ENCODE measurements around the gene NR3C2. TPM values are rescaled to one million over a fixed set of nuclear protein-coding genes. Genes with fewer than 3 reads are reported as not detected.

NR3C2 gene
- polyA plus RNA-seq, 1 experiment, result 0.14 TPM

DNA sequence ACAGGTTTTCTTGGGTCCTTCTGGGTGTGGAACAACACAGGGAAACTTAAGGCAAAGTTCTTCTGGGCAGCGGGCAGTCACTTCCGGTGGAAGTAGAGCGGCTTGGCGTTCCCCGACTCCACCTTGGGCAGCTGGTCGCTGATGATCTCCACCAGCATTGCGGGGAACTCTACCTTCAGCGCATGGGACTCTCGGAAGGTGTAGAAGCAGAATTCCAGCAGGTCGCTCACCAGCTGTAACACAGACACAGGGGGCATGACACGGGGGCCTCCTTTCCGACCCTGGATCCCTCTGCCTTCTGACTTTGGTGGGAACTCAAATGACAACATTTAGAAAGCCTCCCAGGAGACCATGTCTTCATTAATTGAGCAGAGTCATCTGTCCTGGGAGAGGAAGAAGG lies 360.9 kb downstream of the NR3C2 start:
- H3K9me3 ChIP-seq (ENCODE audit: control insufficient read depth, insufficient read depth, low read length), result peaks cover 23% of the 10 kb centered on the region
- no peak for DNase-seq (ENCODE audit: low read depth, low spot score)
- POLR2A ChIA-PET, result no interaction called here
- no peak overlapping the region for H3K4me3 ChIP-seq (ENCODE audit: low read depth, low read length)
- H3K27me3 ChIP-seq (ENCODE audit: control insufficient read depth, insufficient read depth, low read length), result no peaks in the 10 kb centered on the region
- H3K27ac ChIP-seq (ENCODE audit: low read depth, low read length), result no peak overlapping the region
- CTCF ChIA-PET, result no interaction called here
- TF ChIP-seq, protein P1, sequence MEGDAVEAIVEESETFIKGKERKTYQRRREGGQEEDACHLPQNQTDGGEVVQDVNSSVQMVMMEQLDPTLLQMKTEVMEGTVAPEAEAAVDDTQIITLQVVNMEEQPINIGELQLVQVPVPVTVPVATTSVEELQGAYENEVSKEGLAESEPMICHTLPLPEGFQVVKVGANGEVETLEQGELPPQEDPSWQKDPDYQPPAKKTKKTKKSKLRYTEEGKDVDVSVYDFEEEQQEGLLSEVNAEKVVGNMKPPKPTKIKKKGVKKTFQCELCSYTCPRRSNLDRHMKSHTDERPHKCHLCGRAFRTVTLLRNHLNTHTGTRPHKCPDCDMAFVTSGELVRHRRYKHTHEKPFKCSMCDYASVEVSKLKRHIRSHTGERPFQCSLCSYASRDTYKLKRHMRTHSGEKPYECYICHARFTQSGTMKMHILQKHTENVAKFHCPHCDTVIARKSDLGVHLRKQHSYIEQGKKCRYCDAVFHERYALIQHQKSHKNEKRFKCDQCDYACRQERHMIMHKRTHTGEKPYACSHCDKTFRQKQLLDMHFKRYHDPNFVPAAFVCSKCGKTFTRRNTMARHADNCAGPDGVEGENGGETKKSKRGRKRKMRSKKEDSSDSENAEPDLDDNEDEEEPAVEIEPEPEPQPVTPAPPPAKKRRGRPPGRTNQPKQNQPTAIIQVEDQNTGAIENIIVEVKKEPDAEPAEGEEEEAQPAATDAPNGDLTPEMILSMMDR (IDR thresholded peaks at IDR 0.05; ENCODE audit: low read depth, low read length), result no peak

DNA sequence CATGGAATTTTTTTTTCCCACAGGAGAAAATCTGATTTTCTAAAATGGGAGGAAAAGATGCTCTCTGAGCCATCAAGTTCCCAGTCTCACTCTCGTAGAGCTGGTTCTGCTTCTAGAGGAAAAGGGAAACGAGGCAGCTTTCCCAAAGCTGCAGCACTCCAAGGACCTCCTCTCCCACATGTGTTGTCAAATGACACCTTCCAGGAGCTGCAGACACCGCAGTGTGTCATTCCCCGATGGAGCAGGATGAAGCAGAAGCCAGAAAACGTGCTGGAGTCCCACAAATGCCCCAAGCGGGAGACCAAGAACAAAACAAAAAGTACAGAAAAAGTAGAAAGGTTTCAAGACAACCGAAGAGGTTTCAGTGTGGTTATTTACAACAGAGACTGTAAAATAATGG lies 362.3 kb downstream of the NR3C2 start:
- TF ChIP-seq, protein P1 (IDR thresholded peaks at IDR 0.05; ENCODE audit: low read depth, low read length), result no peak
- Histone ChIP-seq H3K4me3 (ENCODE audit: low read depth, low read length) (no peak overlapping the region), H3K9me3 (ENCODE audit: control insufficient read depth, insufficient read depth, low read length) (peaks cover 31% of the 10 kb centered on the region), H3K27me3 (ENCODE audit: control insufficient read depth, insufficient read depth, low read length) (no peaks in the 10 kb centered on the region), H3K27ac (ENCODE audit: low read depth, low read length) (no peak overlapping the region)
- ChIA-PET CTCF (interaction anchor here (0.7 kb wide), 1 partner anchor 546 kb away, joined by 3 read pairs; no protein-coding TSS in a partner anchor), POLR2A (no interaction called here)
- no peak for DNase-seq (ENCODE audit: low read depth, low spot score)

DNA sequence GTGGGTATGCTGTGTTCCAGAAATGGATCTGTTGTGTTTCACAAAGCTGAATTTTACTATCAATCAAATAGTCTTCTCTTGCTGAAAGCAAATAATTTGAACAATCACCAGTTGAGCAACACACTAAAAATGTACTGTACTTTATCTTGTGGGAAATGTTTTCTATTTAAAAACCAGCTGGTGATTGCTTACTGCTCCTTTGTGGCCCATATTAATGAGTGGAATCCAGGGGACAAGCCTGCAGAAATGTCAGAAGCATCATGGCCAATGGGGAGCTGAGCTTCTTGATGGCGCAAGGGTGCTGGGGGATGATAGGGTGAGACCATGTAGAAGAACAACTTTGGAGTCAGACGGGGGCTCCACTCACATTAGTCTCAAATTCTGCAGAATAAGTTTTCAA lies 364.2 kb downstream of the NR3C2 start:
- Histone ChIP-seq H3K4me3 (ENCODE audit: low read depth, low read length) (no peak overlapping the region), H3K27ac (ENCODE audit: low read depth, low read length) (no peak overlapping the region), H3K27me3 (ENCODE audit: control insufficient read depth, insufficient read depth, low read length) (no peaks in the 10 kb centered on the region), H3K9me3 (ENCODE audit: control insufficient read depth, insufficient read depth, low read length) (peaks cover 45% of the 10 kb centered on the region)
- no peak for DNase-seq (ENCODE audit: low read depth, low spot score)
- ChIA-PET CTCF (interaction anchor here (1.0 kb wide), 1 partner anchor 211 kb away, joined by 3 read pairs; no protein-coding TSS in a partner anchor), POLR2A (no interaction called here)
- TF ChIP-seq, protein P1 (IDR thresholded peaks at IDR 0.05; ENCODE audit: low read depth, low read length), result no peak

DNA sequence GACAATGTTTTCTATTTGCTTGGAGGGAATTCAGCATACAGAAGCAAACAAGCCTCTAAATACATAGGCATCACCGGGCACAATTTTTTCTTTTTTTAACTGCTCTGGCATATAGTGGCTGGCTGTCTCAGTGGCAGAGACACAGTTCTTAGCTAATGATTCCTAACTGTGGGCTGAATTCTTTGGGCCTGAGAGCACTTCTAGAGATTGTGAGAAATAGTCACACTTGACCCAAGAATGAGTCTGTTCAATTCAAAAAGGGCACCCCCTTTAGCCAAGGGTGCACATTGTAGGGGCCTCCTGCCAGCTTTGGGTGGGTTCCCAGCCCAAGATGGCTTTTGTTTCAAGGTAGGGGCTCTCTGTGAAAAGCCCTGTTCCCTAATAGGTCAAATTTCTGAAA lies 364.6 kb downstream of the NR3C2 start:
- Histone ChIP-seq H3K4me3 (ENCODE audit: low read depth, low read length) (no peak overlapping the region), H3K27me3 (ENCODE audit: control insufficient read depth, insufficient read depth, low read length) (no peaks in the 10 kb centered on the region), H3K27ac (ENCODE audit: low read depth, low read length) (no peak overlapping the region), H3K9me3 (ENCODE audit: control insufficient read depth, insufficient read depth, low read length) (peaks cover 43% of the 10 kb centered on the region)
- no peak for DNase-seq (ENCODE audit: low read depth, low spot score)
- TF ChIP-seq, protein P1 (IDR thresholded peaks at IDR 0.05; ENCODE audit: low read depth, low read length), result no peak
- CTCF ChIA-PET, result interaction anchor here (1.0 kb wide), 1 partner anchor 210 kb away, joined by 3 read pairs; no protein-coding TSS in a partner anchor
- POLR2A ChIA-PET, result no interaction called here

DNA sequence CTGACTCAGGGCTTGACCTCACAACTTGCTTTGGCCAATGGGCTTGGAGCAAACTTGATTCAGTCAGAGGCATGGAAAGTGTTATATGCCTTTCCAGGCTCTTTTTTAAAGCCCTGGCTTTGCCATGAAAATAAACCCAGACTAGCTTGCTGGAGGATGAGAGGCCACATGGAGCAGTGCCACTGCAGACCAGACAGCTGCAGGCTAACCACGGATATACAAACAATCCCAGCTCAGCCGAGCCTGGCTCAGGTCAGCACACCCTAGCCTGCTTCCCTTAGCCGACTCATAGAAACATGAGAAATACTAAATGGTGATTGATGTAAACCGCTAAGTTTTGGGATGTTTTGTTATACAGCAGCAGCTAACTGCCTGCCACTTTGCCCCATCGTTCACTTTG lies 365.2 kb downstream of the NR3C2 start:
- Histone ChIP-seq H3K9me3 (ENCODE audit: control insufficient read depth, insufficient read depth, low read length) (peaks cover 38% of the 10 kb centered on the region), H3K4me3 (ENCODE audit: low read depth, low read length) (no peak overlapping the region), H3K27me3 (ENCODE audit: control insufficient read depth, insufficient read depth, low read length) (no peaks in the 10 kb centered on the region), H3K27ac (ENCODE audit: low read depth, low read length) (no peak overlapping the region)
- CTCF ChIA-PET, result interaction anchor here (1.0 kb wide), 1 partner anchor 210 kb away, joined by 3 read pairs; no protein-coding TSS in a partner anchor
- POLR2A ChIA-PET, result no interaction called here
- DNase-seq (ENCODE audit: low read depth, low spot score), result peak; percentile 34
- TF ChIP-seq, protein P1 (IDR thresholded peaks at IDR 0.05; ENCODE audit: low read depth, low read length), result no peak

Data from AG04450 (cell line).